ENCODE results near the gene DSCAM.

DNA sequence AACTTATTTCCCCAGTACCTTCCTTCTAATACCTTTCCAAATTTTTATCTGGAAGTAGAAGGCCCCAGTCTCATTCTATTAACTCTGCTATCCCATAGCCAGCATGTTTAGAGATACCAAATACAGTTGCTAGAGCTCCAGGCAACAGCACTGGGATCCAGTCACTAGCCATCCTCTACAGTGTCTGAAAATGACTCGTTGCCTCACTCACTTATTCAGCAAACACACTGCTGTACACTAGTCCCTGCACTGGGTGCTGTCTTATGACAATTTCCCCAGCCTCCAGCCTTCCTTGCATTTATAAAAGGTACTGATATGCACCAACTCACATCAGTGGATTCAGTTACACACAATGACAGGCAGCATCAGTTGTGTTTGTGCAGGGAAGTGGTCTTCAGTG, 179.0 kb downstream of the DSCAM start:
- TF ChIP-seq POLR2AphosphoS5 (IDR thresholded peaks at IDR 0.05; ENCODE audit: low read depth, low read length) (no peak), POLR2A (IDR thresholded peaks at IDR 0.05; ENCODE audit: low read depth, low read length) (no peak), TAF1 (IDR thresholded peaks at IDR 0.05; ENCODE audit: borderline replicate concordance, low read depth, low read length) (no peak)
